ENCODE measurements around the gene PDE8B.

GRCh38 chr5:77255617-77256016, 45.1 kb downstream of the PDE8B start:
- TF ChIP-seq, protein P1, sequence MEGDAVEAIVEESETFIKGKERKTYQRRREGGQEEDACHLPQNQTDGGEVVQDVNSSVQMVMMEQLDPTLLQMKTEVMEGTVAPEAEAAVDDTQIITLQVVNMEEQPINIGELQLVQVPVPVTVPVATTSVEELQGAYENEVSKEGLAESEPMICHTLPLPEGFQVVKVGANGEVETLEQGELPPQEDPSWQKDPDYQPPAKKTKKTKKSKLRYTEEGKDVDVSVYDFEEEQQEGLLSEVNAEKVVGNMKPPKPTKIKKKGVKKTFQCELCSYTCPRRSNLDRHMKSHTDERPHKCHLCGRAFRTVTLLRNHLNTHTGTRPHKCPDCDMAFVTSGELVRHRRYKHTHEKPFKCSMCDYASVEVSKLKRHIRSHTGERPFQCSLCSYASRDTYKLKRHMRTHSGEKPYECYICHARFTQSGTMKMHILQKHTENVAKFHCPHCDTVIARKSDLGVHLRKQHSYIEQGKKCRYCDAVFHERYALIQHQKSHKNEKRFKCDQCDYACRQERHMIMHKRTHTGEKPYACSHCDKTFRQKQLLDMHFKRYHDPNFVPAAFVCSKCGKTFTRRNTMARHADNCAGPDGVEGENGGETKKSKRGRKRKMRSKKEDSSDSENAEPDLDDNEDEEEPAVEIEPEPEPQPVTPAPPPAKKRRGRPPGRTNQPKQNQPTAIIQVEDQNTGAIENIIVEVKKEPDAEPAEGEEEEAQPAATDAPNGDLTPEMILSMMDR (IDR thresholded peaks at IDR 0.05), result no peak
- no peak for TF ChIP-seq POLR2A (IDR thresholded peaks at IDR 0.05)

Measured in esophagus squamous epithelium (tissue), 4 donors.